GM06990 (cell line): ENCODE measurements around the gene LRRC1.
A peak's percentile ranks its signal among the peaks of the same experiment; 100 is the strongest.

Experiments used
- DNase-seq: peaks from one replicate; pipeline ENCODE4 v3.0.0-alpha.2; 2011; ENCODE audit not compliant: insufficient read length; ENCODE audit errors: extremely low read depth
- H3K27me3 ChIP-seq: replicated peaks from 2 replicates; pipeline ENCODE4 v1.6.0; 2011; ENCODE audit warnings: low read length; ENCODE audit not compliant: control insufficient read depth, insufficient read depth
- H3K36me3 ChIP-seq: 2 replicates; pipeline ENCODE4 v1.5.1; 2011; ENCODE audit warnings: low read length; ENCODE audit not compliant: control insufficient read depth, insufficient read depth
- H3K4me3 ChIP-seq: replicated peaks from 2 replicates; pipeline ENCODE4 v1.5.1; 2011; ENCODE audit warnings: low read depth, mild to moderate bottlenecking, control low read depth, low read length
- CTCF ChIP-seq: IDR thresholded peaks from 2 replicates; pipeline ENCODE4 v1.5.1; 2011; ENCODE audit warnings: low read length, control low read depth, mild to moderate bottlenecking, inconsistent platforms; ENCODE audit not compliant: insufficient read depth, poor library complexity, severe bottlenecking

Gene LRRC1

GRCh38 chr6:53894091-53894490, 99.3 kb downstream of the LRRC1 start:
- H3K36me3 ChIP-seq = no peaks in the 10 kb centered on the region
- H3K4me3 ChIP-seq = no peak overlapping the region
- no peaks in the 10 kb centered on the region for H3K27me3 ChIP-seq
- DNase-seq = peak; percentile 7
- no peak for TF ChIP-seq CTCF

GRCh38 chr6:53896196-53896595, 101.4 kb downstream of the LRRC1 start:
- no peaks in the 10 kb centered on the region for H3K27me3 ChIP-seq
- H3K36me3 ChIP-seq = no peaks in the 10 kb centered on the region
- no peak overlapping the region for H3K4me3 ChIP-seq
- DNase-seq = no peak
- no peak for TF ChIP-seq CTCF

GRCh38 chr6:53898026-53898795, 103.4 kb downstream of the LRRC1 start:
- no peak for TF ChIP-seq CTCF

GRCh38 chr6:53899512-53899911, 104.7 kb downstream of the LRRC1 start:
- DNase-seq = no peak
- no peaks in the 10 kb centered on the region for H3K36me3 ChIP-seq
- H3K27me3 ChIP-seq = no peaks in the 10 kb centered on the region
- no peak overlapping the region for H3K4me3 ChIP-seq
- no peak for TF ChIP-seq CTCF

More at GRCh38 chr6:53898026-53898795, 103.4 kb downstream of the LRRC1 start:
- no peak for DNase-seq
- H3K36me3 ChIP-seq = no peaks in the 10 kb centered on the region
- no peaks in the 10 kb centered on the region for H3K27me3 ChIP-seq
- H3K4me3 ChIP-seq = no peak overlapping the region

- no peak for TF ChIP-seq CTCF
- H3K4me3 ChIP-seq = no peak overlapping the region
- H3K36me3 ChIP-seq = no peaks in the 10 kb centered on the region
- H3K27me3 ChIP-seq = no peaks in the 10 kb centered on the region
- no peak for DNase-seq
These were observed 108.6 kb downstream of the LRRC1 start for GRCh38 chr6:53903357-53903756.
